Cerebellar nuclear complex (tissue), 1 donor: ENCODE data around the gene SFTPB.
"Not testable (repeated sequence)": the region's sequence is repeated elsewhere in the genome, so short reads cannot be mapped to it uniquely, and the experiment has no call there.

ENCODE experiments used
- DNase-seq, 2 experiments: peaks; one replicate each; lab custom pipeline; 2025; lab: John Stamatoyannopoulos, UW

SFTPB gene

GRCh38 chr2:85668009-85668856, at the start of gene SFTPB:
SFTPB (minus strand) TSS chr2:85668199; CDS start chr2:85668183, 16 bp downstream.
- no peak for DNase-seq

DNA sequence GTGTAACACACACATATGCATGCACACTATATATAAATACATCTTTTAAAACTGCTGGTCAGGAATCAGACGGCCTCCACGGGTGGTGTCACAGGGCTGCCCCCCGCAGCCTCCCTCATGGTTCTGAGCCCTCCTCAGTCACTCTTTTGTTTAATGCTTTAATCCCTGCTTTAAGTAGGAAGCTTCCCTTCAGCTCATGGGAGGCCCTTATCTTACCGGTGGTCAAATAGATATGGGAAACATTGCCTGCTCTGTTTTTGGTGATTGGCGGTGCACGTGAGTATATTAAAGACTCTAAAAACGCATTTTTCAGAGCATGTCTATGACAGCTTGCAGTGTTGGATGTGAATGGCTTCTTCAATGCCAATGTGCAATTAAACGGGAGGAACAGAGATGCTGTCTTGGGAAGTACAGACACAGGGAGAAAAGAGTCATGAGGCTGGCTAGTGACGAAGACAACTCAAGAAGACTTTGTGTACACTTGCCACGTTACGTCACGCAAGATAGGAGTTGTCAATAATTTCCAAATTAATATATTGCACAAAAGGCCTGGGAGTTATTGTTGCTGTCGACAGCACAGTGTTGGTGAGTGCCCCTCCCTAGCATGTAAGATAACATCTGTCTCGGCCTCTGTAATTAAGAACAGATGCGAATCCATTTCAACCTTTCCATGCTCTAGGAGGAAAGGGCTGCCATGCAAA, 49.5 kb upstream of the SFTPB start:
- no peak for DNase-seq

- DNase-seq, result no peak
Measured at GRCh38 chr2:85716346-85716914, 48.4 kb upstream of the SFTPB start.

DNA sequence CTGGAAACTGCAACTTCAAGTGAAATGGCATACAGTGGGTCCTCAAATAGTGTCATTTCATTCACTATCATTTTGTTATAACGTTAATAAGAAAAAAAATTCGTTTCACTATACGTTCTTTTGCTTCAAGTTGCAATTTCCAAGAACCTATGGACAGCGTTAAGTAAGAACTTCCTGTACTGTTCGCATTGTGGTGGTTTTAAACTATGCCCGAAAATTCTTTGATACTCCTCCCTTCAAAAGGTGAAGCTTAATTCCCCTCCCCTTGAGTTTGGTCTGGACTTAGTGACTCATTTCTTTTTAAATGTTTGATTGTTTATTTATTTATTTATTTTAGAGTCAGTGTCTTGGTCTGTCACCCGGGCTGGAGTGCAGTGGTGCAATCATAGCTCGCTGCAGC, 46.8 kb upstream of the SFTPB start:
- DNase-seq, result no peak

DNA sequence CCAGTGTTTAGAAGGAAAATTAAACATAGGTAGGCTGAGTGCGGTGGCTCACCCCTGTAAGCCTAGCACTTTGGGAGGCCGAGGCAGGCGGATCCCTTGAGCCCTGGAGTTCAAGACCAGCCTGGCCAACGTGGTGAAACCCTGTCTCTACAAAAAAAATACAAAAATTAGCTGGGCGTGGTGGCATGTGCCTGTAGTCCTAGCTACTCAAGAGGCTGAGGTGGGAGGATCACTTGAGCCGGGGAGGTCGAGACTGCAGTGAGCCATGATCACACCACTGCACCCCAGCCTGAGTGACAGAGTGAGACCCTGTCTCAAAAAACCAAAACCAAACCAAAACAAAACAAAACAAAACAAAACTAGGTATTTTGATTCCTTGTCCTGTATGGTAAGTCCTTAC, 46.4 kb upstream of the SFTPB start:
- not testable (repeated sequence) for DNase-seq

DNA sequence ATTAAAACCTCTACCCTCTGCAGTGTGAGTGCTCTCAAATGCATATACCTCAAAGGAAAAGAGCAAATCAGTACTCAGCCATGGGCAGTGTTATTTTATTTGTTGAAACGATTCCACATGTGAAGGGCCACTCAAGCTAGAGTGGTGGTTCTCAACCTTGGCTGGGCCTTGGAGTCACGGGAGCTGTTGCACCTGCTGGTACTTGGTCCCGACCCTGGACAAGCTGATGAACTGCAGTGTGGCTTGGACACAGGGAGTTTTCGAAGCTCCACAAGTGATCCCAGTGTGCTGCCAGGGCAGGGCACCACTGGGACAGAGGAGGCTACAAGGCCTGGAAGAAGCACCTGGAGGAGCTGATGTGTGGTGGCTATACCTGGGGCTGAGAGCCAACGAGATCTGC, 45.8 kb upstream of the SFTPB start:
- no peak for DNase-seq

DNA sequence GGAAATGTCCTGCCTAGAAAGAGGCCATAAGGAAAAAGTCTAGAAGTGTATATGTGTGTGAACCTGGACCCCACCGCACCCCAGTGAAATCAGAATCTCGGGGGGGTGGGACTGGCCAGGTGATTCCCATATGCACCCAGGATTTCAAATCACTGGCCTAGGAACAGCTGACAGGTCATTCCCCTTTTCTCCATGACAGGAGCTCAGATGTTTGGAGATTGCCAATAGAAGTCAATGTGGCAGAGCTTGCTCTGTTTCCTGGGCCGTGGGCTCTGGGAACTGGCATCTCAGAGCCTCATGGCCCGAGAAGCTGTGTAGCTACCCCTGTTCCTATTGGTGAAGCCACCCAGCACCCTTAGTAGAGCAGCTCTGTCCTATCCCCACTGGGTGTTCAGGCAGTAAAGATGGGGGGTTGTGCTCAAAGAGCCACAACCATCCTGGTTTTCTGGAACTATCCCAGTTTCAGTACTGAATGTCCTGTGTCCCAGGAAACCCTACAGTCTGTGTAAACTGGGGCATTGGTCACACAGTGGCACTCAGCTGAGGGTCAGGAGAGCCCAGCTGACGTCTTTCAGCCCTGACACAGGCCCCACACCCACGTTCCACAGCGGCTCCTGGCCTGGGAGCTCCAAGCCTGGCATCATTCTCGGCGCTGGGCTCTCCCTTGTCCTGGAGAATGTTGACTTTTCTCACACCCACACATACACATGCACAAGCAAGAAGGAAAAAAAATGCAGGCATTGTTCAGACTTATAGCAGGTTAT, 45.0 kb upstream of the SFTPB start:
- DNase-seq, result no peak

- no peak for DNase-seq
Measured at GRCh38 chr2:85712336-85712735, 44.3 kb upstream of the SFTPB start.

GRCh38 chr2:85711578-85712060, 43.6 kb upstream of the SFTPB start:
- no peak for DNase-seq

- no peak for DNase-seq
Measured at GRCh38 chr2:85710687-85711577, 42.9 kb upstream of the SFTPB start.

DNA sequence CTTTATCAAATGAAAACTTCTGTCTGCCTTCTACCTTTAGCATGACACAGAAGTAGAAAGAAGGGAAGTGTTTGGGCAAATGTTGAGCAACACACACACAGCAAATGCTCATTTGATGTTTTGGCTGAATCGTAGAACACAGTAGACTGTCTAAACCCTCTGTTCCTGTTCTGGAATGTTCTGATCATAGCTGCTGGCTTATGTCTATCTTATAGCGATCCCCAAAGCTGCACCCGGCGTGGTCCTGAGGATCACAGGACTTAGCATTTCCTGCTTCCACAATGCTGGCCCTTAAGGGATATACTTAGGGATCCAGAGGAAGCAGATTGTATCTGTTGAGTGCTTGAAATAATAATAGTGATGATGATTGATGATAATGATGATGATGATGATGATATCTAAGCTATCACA, 41.4 kb upstream of the SFTPB start:
- no peak for DNase-seq

- no peak for DNase-seq
Measured at GRCh38 chr2:85708641-85709040, 40.6 kb upstream of the SFTPB start.

DNA sequence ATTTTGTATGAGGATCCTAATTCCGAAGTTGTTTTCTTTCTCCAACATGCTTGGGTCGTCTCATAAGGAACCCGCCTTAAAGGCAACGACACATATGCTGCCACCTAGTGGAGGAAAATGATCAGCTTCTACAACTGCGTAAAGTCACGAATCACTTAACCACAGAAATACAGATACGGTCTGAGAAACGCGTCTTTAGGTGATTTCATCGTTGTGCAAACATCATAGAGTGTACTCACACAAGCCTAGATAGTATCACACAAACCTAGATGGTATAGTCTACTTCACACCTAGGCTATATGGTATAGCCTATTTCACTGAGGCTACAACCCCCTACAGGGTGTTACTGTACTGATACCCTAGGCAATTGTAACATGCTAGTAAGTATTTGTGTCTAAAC, 39.3 kb upstream of the SFTPB start:
- DNase-seq, result peak in 1 of 2 experiments; percentile 3

GRCh38 chr2:85706599-85707296, 38.7 kb upstream of the SFTPB start:
- no peak for DNase-seq

- DNase-seq, result no peak
Measured at GRCh38 chr2:85706063-85706462, 38.1 kb upstream of the SFTPB start.

DNA sequence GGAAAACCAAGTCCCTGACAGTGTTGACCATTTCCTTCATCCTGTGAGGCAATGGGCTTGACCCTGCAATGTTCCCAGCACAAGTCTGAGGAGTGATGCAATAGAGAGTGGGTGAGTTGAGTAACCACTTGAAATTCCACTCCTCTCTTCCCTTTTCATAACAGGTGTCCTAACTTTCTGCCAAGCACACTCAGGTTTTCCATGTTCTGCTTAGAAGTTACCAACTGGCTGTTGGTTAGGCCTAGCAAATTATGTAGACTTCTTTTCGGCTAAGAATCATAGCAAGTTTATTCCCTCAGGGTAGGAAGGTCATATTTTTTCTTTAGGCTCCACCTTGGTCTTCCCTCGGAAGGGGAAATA, 37.7 kb upstream of the SFTPB start:
- no peak for DNase-seq

GRCh38 chr2:85704800-85705679, 37.0 kb upstream of the SFTPB start:
- no peak for DNase-seq

- DNase-seq, result no peak
Measured at GRCh38 chr2:85704038-85704437, 36.0 kb upstream of the SFTPB start.

DNA sequence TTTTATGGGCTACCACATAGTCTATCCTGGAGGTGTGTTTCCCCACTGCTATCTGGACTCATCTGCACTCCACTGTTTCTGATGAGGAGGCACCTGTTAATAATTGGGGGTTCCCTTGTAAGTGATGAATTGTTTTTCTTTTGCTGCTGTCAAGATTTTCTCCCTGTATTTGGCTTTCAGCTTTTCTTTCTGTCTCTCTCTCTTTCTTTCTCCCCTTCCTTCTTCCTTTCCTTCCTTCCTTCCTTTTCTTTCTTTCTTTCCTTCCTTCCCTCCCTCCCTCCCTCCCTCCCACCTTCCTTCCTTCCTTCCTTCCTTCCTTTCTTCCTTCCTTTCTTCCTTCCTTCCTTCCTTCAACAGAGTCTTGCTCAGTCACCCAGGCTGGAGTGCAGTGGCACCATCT, 35.3 kb upstream of the SFTPB start:
- no peak for DNase-seq

- no peak for DNase-seq
Measured at GRCh38 chr2:85702800-85703199, 34.8 kb upstream of the SFTPB start.
